Measurements from ENCODE around the gene GPANK1. TPM values are rescaled to one million over a fixed set of nuclear protein-coding genes. Genes with fewer than 3 reads are reported as not detected.

The GPANK1 gene
- total RNA-seq, 2 experiments from 2014 or later: 34.4 to 42.9 TPM

DNA sequence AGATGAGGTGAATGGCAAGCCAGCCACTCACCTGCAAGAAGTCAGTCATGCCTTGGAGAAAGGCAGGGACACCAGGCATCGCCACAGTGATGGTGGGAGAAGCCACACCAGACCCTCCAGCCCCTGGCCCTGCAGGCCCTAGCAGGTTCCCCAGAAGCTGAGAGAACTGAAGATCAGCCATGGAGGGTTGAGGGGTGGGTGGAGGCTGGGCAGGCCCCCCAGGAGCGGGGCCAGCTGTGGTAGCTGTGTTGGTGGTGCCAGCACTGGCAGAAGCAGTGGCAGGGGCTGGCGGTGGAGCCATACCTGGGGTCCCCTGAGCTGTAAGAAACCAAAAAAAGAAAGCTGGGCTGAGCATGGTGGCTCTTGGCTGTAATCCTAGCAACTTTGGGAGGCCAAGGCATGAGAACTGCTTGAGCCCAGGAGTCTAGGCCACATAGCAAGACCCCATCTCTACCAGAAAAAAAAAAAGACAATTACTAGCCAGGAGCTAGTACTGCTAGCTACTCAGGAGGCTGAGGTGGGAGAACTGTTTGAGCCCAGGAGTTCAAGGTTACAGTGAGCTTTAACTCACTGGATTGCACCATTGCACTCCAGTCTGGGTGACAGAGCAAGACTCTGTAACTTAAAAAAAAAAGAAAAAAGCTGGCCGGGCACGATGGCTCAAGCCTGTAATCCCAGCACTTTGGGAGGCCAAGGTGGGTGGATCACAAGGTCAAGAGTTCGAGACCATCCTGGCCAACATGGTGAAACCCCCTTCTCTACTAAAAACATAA is 21.8 kb downstream of the GPANK1 start:
- DNase-seq: no peak
- Mint-ChIP-seq H3K27me3 (no peaks in the 10 kb centered on the region), H3K27ac (no peak overlapping the region), H3K4me1 (peaks cover 4% of the 10 kb centered on the region), H3K36me3 (ENCODE audit: low read depth) (peaks cover 54% of the 10 kb centered on the region), H3K9me3 (no peaks in the 10 kb centered on the region), H3K4me3 (no peak overlapping the region)
- ChIA-PET CTCF (interaction anchor here (0.6 to 0.7 kb wide), 3 partner anchors 19 to 1195 kb away, joined by 3 read pairs; partner anchors contain the start of gene TAP2), POLR2A (no interaction called here)

DNA sequence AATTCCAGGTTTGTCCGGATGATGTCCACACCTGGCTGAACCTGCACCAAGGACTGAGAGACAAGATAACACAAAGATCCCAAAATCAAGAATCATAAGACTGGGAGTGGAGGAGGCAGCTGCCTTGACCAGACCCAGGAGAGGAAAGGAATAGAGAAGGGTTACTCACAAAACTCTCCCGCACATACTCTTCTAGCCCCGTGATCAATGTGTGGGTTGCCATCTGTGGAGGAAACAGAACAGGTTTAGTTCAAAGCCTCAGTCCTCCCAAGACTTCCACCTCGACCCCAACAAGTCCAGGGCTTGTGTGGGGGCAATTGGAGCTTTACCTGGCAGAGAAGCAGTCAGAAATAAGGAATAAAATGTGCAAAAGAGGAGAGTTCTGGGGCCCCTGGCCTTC is 23.4 kb downstream of the GPANK1 start:
- peaks cover 52% of the 10 kb centered on the region for H3K36me3 Mint-ChIP-seq (ENCODE audit: low read depth)
- H3K4me1 Mint-ChIP-seq: peaks cover 4% of the 10 kb centered on the region
- H3K27ac Mint-ChIP-seq: no peak overlapping the region
- H3K9me3 Mint-ChIP-seq: no peaks in the 10 kb centered on the region
- ChIA-PET CTCF (interaction anchor here (1.5 kb wide), 1 partner anchor 16 kb away, joined by 4 read pairs; no protein-coding TSS in a partner anchor), POLR2A (no interaction called here)
- no peak for DNase-seq
- H3K4me3 Mint-ChIP-seq: no peak overlapping the region
- H3K27me3 Mint-ChIP-seq: no peaks in the 10 kb centered on the region

DNA sequence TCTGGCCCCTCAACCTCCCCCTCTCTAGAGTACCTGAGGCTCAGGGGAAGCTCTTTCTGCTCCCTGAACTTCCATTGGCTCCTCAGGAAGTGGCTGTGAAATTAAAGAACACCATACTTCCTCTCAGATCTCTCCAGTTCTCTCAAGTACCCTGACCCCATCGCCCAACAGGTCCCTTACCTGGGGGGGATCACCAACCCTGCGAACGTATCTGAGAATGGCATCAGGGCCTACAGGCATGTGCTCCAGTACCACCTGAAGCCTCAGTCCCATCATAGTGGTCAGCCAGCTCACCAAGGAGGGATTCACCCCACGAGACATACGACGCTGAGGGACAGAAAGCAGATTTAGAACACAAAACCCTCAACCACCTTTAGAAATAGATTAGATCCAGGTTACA is 24.2 kb downstream of the GPANK1 start:
- Mint-ChIP-seq H3K4me3 (no peak overlapping the region), H3K4me1 (peaks cover 5% of the 10 kb centered on the region), H3K36me3 (ENCODE audit: low read depth) (peaks cover 54% of the 10 kb centered on the region), H3K9me3 (no peaks in the 10 kb centered on the region), H3K27ac (peak overlapping the region; percentile 67), H3K27me3 (no peaks in the 10 kb centered on the region)
- POLR2A ChIA-PET: no interaction called here
- DNase-seq: no peak
- CTCF ChIA-PET: interaction anchor here (0.6 to 1.0 kb wide), 2 partner anchors 12 to 18 kb away, joined by 3 read pairs; no protein-coding TSS in a partner anchor

DNA sequence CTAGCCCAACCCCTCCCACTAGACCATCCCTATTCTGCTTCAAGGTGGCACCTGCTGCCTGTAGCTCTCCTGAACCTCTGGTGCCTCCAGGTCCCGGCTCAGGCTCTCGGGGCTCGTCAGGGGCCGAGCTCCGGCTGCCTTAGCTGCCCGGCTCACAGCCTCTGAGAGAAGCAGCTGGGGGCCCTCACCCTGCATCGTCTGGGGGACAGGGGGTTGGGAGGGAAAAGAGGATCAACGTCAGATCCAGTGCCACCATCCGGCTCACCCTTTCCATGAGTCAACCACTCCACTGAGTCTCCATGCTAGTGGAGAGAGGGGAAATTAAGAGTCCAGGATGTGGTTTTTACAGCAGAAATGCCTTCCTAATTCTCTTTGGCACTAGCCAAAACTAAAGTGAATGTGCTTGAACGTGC is 25.3 kb downstream of the GPANK1 start:
- DNase-seq: no peak
- ChIA-PET CTCF (interaction anchor here (0.7 to 1.2 kb wide), 3 partner anchors 14 to 241 kb away, joined by 3 read pairs; no protein-coding TSS in a partner anchor), POLR2A (no interaction called here)
- H3K27ac Mint-ChIP-seq: no peak overlapping the region
- no peaks in the 10 kb centered on the region for H3K9me3 Mint-ChIP-seq
- no peak overlapping the region for H3K4me3 Mint-ChIP-seq
- peaks cover 51% of the 10 kb centered on the region for H3K36me3 Mint-ChIP-seq (ENCODE audit: low read depth)
- H3K4me1 Mint-ChIP-seq: peaks cover 4% of the 10 kb centered on the region
- no peaks in the 10 kb centered on the region for H3K27me3 Mint-ChIP-seq

DNA sequence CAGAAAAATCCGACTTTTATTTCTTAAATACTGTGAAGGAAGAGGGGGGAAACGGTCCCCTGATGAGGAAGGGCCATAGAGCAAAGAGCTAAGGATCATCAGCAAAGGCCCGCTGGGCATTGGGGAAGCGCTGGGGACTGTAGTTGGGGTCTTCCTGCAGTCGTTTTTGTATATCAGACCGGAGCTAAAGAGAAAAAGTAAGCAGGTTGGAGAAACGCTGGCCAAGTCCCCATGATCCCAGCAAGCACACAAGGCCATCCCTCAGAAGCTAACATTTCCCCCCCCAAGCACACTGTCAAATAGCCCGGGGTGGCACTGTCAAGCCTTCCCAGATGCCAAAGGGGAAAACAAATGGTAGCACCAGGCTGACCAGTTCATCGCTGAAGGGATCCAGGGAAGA is 25.8 kb downstream of the GPANK1 start:
- Mint-ChIP-seq H3K4me1 (peaks cover 4% of the 10 kb centered on the region), H3K36me3 (ENCODE audit: low read depth) (peaks cover 54% of the 10 kb centered on the region), H3K27me3 (no peaks in the 10 kb centered on the region), H3K27ac (no peak overlapping the region), H3K4me3 (no peak overlapping the region), H3K9me3 (no peaks in the 10 kb centered on the region)
- CTCF ChIA-PET: interaction anchor here (1.0 to 1.2 kb wide), 3 partner anchors 9 to 59 kb away, joined by 3 read pairs; no protein-coding TSS in a partner anchor
- POLR2A ChIA-PET: no interaction called here
- DNase-seq: no peak

DNA sequence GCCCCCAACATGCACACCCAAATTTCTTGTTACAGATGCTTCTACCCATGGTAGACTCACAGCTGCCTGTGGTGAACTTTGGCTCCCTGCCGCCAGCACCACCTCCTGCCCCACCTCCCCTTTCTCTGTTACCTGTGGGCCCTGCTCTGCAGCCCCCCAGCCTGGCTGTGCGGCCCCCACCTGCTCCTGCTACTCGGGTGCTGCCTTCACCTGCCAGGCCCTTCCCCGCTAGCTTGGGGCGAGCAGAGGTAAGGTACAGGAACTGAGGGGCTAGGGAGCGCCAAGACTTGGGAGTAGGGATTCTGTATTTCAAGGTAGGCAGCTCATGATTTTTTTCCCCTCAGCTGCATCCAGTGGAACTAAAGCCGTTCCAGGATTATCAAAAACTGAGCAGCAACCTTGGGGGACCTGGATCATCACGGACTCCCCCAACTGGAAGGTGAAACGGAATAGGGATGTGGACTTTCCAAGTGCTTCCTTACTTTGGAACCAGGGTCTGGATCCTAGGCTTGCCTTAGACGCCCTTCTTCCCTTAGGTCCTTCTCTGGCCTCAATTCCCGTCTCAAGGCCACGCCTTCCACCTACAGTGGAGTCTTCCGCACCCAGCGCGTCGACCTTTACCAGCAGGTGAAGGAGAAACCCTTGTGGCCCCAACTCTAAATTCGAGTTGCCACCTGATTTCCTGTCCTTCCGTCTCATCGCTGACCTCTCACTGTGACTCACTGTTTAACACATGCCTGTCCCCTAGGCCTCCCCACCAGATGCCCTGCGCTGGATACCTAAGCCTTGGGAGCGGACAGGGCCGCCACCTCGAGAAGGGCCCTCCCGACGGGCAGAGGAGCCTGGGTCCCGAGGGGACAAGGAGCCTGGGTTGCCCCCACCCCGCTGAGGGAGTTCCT is 27.9 kb downstream of the GPANK1 start:
- no peaks in the 10 kb centered on the region for H3K27me3 Mint-ChIP-seq
- H3K27ac Mint-ChIP-seq: peak overlapping the region; percentile 62
- ChIA-PET CTCF (interaction anchor here (0.6 to 1.5 kb wide), 4 partner anchors 11 to 17 kb away, joined by 3 to 6 read pairs (median 5); no protein-coding TSS in a partner anchor), POLR2A (no interaction called here)
- H3K4me3 Mint-ChIP-seq: no peak overlapping the region
- H3K4me1 Mint-ChIP-seq: peaks cover 4% of the 10 kb centered on the region
- no peaks in the 10 kb centered on the region for H3K9me3 Mint-ChIP-seq
- DNase-seq: no peak
- H3K36me3 Mint-ChIP-seq (ENCODE audit: low read depth): peaks cover 61% of the 10 kb centered on the region

DNA sequence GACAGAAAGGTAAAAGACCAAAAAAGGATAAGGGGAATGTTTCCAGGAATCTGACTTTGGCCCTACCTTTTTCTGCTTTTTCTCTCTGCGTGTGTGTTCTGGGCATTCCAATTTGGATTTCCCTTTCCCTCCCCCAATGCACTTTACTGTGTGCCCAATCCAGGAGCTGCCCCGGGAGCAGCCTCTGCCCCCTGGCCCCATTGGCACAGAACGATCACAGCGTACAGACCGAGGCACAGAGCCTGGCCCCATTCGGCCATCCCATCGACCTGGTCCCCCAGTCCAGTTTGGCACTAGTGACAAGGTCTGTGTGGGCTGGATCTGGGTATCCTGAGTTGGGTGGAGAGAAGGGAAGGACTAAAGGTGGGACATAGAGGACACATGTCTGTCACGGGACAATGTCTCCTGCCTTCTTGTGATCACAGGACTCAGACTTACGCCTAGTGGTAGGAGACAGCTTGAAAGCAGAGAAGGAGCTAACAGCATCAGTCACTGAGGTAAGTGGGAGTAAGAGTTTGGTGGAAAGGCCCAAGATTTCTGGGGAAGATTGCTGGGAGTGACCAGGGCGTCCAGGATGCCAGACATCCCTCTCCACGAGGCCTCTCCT is 29.7 kb downstream of the GPANK1 start:
- Mint-ChIP-seq H3K4me3 (no peak overlapping the region), H3K27me3 (no peaks in the 10 kb centered on the region), H3K36me3 (ENCODE audit: low read depth) (peaks cover 60% of the 10 kb centered on the region), H3K4me1 (peaks cover 4% of the 10 kb centered on the region), H3K27ac (no peak overlapping the region), H3K9me3 (no peaks in the 10 kb centered on the region)
- POLR2A ChIA-PET: interaction anchor here (1.2 kb wide), 1 partner anchor 28 kb away, joined by 4 read pairs; no protein-coding TSS in a partner anchor
- CTCF ChIA-PET: interaction anchor here (0.5 to 1.5 kb wide), 5 partner anchors 13 to 161 kb away, joined by 3 to 6 read pairs (median 3); no protein-coding TSS in a partner anchor
- no peak for DNase-seq

DNA sequence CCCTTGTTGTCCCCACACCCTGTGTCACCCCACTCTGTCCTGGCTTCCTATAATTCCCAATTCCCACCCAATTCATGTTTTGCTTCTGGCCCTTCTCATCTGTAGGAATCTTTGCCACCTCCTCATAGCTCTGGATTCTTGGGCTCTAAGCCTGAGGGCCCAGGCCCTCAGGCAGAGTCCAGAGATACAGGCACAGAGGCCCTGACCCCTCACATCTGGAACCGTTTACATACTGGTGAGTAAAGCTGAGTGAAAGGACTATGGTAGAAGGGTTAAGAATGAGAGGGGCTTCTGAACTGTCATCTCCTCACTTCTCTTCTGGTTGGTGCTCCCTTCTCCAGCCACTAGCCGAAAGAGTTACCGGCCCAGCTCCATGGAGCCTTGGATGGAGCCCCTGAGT is 30.7 kb downstream of the GPANK1 start:
- H3K27me3 Mint-ChIP-seq: no peaks in the 10 kb centered on the region
- peaks cover 63% of the 10 kb centered on the region for H3K36me3 Mint-ChIP-seq (ENCODE audit: low read depth)
- CTCF ChIA-PET: interaction anchor here (1.0 to 1.5 kb wide), 2 partner anchors 17 to 83 kb away, joined by 3 to 4 read pairs; no protein-coding TSS in a partner anchor
- no peak for DNase-seq
- H3K4me3 Mint-ChIP-seq: no peak overlapping the region
- POLR2A ChIA-PET: interaction anchor here (1.2 kb wide), 1 partner anchor 29 kb away, joined by 4 read pairs; no protein-coding TSS in a partner anchor
- no peaks in the 10 kb centered on the region for H3K9me3 Mint-ChIP-seq
- H3K27ac Mint-ChIP-seq: no peak overlapping the region
- peaks cover 1% of the 10 kb centered on the region for H3K4me1 Mint-ChIP-seq

DNA sequence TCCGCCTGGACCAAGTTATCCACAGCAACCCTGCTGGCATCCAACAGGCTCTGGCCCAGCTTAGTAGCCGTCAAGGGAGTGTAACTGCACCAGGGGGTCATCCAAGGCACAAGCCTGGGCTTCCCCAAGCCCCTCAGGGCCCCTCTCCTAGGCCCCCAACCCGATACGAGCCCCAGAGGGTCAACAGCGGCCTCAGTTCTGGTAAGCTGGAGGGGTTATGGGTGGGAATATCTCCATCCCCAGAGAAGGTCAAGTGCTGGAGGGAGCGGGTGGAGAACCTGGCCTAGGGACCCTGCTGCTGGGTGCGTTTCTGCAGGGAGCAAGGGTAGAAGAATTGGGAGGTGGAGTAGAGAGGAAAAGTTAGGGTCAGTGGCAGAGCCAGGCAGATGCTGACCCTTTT is 31.4 kb downstream of the GPANK1 start:
- Mint-ChIP-seq H3K9me3 (no peaks in the 10 kb centered on the region), H3K27me3 (no peaks in the 10 kb centered on the region), H3K4me1 (peaks cover 1% of the 10 kb centered on the region), H3K36me3 (ENCODE audit: low read depth) (peaks cover 64% of the 10 kb centered on the region), H3K27ac (no peak overlapping the region), H3K4me3 (no peak overlapping the region)
- ChIA-PET POLR2A (no interaction called here), CTCF (no interaction called here)
- DNase-seq: no peak

DNA sequence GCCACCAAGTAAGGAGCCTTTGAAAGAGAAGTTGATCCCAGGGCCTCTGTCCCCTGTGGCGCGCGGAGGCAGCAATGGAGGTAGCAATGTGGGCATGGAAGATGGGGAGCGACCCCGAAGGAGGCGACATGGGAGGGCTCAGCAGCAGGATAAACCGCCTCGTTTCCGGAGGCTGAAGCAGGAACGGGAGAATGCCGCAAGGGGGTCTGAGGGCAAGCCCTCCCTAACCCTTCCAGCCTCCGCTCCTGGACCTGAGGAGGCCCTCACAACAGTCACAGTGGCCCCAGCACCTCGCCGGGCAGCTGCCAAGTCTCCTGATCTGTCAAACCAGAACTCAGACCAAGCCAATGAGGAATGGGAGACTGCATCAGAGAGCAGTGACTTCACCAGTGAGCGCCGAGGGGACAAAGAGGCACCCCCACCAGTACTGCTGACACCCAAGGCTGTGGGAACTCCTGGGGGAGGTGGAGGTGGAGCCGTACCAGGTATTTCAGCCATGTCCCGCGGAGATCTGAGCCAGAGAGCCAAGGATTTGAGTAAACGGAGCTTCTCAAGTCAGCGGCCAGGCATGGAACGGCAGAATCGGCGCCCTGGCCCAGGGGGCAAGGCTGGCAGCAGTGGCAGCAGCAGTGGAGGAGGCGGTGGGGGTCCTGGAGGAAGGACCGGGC is 32.4 kb downstream of the GPANK1 start:
- peaks cover 4% of the 10 kb centered on the region for H3K4me1 Mint-ChIP-seq
- no peak overlapping the region for H3K4me3 Mint-ChIP-seq
- CTCF ChIA-PET: no interaction called here
- H3K27me3 Mint-ChIP-seq: no peaks in the 10 kb centered on the region
- DNase-seq: no peak
- H3K36me3 Mint-ChIP-seq (ENCODE audit: low read depth): peaks cover 73% of the 10 kb centered on the region
- no peak overlapping the region for H3K27ac Mint-ChIP-seq
- POLR2A ChIA-PET: no interaction called here
- no peaks in the 10 kb centered on the region for H3K9me3 Mint-ChIP-seq

DNA sequence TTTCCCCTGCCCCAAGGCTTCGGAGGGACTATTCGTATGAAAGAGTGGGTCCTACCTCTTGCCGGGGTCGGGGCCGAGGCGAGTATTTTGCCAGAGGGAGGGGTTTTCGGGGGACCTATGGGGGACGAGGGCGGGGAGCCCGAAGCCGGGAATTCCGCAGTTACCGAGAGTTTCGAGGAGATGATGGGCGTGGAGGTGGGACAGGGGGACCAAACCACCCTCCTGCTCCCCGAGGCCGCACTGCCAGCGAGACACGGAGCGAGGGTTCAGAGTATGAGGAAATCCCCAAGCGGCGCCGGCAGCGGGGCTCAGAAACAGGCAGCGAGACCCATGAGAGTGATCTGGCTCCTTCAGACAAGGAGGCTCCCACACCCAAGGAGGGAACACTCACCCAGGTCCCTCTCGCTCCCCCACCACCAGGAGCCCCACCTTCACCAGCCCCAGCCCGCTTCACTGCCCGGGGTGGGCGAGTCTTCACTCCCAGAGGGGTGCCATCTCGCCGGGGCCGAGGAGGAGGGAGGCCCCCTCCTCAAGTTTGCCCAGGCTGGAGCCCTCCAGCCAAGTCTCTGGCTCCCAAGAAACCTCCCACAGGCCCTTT is 33.0 kb downstream of the GPANK1 start:
- Mint-ChIP-seq H3K27me3 (no peaks in the 10 kb centered on the region), H3K36me3 (ENCODE audit: low read depth) (peaks cover 71% of the 10 kb centered on the region), H3K4me1 (peaks cover 7% of the 10 kb centered on the region), H3K27ac (no peak overlapping the region), H3K4me3 (no peak overlapping the region), H3K9me3 (no peaks in the 10 kb centered on the region)
- POLR2A ChIA-PET: no interaction called here
- CTCF ChIA-PET: no interaction called here
- DNase-seq: no peak

DNA sequence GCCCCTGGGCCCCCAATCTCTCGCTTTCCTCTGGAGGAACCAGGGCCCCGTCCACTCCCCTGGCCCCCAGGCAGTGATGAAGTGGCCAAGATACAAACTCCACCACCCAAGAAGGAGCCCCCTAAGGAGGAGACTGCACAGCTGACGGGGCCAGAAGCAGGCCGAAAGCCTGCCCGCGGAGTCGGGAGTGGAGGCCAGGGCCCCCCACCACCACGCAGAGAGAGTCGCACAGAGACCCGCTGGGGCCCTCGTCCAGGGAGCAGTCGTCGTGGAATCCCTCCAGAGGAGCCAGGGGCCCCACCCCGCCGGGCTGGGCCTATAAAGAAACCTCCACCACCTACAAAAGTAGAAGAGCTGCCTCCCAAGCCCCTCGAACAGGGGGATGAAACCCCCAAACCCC is 33.6 kb downstream of the GPANK1 start:
- Mint-ChIP-seq H3K36me3 (ENCODE audit: low read depth) (peaks cover 73% of the 10 kb centered on the region), H3K9me3 (no peaks in the 10 kb centered on the region), H3K27me3 (no peaks in the 10 kb centered on the region), H3K27ac (no peak overlapping the region), H3K4me1 (peaks cover 8% of the 10 kb centered on the region), H3K4me3 (no peak overlapping the region)
- POLR2A ChIA-PET: no interaction called here
- CTCF ChIA-PET: interaction anchor here (0.6 kb wide), 1 partner anchor 1324 kb away, joined by 3 read pairs; no protein-coding TSS in a partner anchor
- no peak for DNase-seq
